Dedifferentiated amniotic fluid mesenchymal stem cell (primary cell): ENCODE measurements around the gene CLCF1.

Source experiments
- DNase-seq: peaks from one replicate; pipeline ENCODE4 v3.0.0-alpha.2; 2016; ENCODE audit errors: extremely low spot score

The CLCF1 gene

DNA sequence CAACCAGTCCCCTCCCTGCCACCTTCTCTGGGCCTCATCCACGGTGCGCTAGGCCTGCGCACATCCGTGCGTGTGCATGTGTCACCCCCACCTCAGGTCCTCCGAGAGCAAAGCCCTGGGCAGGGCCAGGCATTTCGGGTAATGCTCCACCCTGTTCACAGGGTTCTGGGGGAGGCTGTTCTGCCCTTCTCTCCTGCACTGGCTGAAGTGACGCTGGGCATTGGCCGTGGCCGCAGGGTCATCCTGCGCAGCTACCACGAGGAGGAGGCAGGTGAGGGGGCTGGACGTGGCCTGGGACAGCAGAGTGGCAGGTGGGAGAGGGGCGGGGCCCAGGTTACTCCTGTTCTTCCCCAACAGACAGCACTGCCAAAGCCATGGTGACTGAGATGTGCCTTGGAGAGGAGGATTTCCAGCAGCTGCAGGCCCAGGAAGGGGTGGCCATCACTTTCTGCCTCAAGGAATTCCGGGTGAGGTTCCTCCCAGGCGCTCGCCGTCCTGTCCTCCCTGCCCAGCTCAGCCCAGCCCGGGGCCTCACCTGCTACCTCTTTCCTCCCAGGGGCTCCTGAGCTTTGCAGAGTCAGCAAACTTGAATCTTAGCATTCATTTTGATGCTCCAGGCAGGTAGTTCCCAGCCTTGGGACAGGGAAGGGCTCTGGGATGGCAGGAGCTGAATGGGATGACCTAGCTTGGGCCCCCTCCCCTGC, 22.3 kb upstream of the CLCF1 start:
- DNase-seq, result no peak

DNA sequence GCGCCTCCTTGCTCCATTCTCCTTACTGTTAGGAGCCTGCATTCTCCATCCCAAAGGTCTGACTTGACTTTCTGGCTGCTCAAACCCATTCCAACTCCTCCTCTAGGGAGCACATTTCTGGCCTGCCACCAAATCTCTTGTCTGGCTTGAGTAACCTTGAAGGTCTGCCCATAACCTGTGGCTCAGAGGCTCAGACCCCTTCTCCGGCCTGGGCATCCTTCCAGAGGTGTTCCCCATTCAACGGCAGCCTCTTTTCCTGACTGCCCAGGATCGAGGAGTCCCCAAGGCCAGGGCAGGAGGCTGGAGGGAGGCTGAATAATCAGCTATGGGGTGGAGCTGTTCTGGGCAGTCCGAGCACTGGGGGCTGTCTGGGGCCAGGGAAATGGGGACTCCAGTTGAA, 20.6 kb upstream of the CLCF1 start:
- DNase-seq, result no peak

DNA sequence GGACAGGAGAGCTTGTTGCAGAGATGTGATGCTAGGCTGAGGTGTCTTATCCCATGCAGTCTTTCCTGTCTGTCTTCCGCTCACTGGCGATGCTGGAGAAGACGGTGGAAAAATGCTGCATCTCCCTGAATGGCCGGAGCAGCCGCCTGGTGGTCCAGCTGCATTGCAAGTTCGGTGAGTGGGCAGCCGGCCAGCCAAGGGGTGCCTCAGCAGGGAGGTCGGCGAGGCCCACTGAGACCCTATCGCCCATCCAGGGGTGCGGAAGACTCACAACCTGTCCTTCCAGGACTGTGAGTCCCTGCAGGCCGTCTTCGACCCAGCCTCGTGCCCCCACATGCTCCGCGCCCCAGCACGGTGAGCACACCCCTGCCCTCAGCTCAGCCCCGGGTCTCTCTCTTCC, 20.0 kb upstream of the CLCF1 start:
- no peak for DNase-seq

DNA sequence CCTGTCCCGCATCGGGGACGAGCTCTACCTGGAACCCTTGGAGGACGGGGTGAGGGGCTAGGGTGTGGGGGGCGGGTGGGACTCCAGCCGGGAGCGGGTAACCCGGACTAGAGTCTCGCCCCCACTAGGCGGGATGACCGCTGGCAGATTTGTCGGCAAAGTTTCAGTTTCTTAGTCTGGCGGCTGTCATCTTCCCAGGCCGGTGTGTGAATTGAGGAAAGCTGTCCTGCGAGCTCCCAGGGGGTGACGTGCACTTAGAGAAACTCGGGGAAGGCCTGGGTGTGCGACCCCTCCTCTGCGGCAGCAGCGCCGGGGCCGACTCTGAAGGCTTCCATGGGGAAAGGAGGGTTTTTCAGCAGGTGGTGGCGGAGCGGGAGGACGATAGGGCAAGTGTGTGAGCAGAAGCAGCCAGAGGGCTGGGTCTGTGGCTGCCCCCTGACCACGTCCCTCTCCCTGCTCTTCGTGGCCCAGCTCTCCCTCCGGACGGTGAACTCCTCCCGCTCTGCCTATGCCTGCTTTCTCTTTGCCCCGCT, 18.9 kb upstream of the CLCF1 start:
- no peak for DNase-seq

DNA sequence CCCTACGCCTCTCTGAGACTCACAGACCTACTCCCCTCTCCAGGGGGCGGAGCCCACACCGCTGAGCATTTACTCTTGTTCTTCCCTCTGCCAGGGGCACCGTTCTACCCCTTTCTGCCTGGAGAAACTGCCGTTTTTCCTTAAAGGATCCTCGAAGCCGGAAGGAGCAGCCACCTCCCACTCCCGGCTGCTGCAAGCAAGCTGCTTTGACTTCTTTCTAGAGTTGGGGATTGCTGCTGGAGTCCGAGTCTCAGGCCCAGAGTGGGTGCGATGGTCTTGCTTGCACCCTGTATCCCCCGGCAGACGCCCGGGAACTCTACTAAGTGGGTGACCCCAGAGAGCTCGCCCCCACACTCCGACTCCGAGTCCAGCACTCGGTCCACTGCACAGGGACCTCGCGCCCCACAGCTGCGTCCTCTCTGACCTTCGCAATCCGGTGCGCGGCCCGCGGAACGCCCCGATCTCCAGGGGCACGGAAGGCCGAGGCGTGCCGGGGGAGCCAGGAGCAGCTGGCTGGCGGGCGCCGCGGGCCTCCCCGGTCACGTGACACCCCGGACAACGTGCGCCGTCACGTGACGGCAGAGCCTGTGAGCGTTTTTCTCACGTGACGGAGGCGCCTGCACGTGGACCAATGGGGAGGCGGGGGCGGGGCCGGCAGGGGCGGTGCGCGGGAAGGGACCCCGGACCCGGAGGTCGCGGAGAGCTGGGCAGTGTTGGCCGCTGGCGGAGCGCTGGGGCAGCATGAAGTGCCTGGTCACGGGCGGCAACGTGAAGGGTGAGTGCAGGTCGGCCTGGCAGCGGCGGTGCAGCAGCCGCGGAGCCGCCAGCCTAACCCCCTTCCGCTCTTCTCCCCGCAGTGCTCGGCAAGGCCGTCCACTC, 18.1 kb upstream of the CLCF1 start, which contains the start of gene RAD9A:
RAD9A (plus strand) TSS at position 683 of the 879 bp plus-strand sequence; CDS start at position 742, 59 bp downstream.
- peak; percentile 79 for DNase-seq

DNA sequence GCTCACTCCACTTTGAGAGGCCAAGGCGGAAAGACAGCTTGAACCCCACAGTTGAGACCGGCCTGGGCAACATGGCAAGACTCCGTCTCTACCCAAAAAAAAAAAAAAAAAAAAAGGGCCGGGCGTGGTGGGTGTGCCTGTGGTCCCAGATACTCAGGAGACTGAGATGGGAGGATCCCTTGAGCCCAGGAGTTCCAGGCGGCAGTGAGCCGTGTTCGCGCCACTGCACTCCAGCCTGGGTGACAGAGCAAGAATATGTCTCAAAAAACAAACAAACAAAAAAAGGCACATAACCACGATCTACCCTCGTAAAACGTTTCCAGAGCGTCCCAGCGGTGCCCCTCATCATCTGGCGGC, 17.5 kb upstream of the CLCF1 start:
- DNase-seq, result no peak

DNA sequence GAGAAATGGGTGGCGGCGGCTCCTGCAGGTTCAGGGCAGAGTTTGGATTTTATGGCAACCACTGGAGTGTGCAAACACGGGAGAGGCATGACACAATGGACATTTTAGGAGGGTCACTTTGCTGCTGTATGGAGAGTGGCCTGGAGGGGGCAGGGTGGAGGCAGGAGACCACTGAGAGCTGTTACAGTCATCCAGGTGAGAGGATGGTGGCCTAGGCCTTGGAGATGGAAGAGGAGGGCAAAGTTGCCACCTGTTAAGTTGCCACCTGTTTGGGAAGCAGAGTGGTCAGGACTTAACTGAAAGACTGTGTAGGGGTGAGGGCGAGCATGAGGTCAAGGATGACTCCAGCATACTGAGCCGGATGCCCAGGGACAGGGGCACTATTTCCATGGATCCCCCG, 16.1 kb upstream of the CLCF1 start:
- DNase-seq, result no peak

DNA sequence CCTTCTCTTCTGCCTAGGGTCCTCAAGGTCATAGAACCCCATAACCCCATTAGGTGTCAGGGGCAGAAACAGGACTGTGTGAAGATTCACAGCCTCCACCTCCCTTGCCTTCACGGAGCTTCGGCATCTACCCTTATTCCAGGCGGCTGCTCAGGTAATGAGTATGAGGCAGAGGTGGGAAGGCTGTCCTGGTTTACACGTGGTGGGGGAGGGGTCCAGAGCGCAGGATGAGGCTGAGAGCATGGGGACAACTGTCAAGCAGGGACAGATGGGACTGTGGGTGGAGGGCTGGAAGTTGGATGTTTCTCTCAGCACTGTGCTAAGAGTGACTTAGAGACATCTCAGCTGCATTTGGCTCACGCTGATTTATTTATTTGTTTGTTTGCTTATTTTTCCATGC, 14.1 kb upstream of the CLCF1 start:
- DNase-seq, result no peak

DNA sequence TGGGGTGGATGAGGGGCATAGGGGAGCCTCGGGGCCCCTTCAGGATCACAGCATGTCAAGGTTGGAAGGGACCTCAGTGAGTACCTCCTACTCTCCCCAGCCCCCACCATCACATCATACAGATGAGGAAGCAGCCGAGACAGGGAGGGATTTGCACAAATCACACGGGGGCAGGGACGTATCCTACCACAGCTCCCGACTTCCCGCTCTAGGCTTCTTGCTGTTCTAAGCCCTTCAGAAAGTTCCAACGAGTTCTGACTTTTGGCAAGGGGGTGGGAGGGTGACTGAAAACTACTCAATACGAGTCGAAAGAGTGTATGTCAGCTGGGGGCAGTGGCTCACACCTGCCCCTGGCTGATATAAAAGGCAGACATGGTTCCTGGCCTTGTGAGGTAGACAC, 13.7 kb upstream of the CLCF1 start:
- no peak for DNase-seq

DNA sequence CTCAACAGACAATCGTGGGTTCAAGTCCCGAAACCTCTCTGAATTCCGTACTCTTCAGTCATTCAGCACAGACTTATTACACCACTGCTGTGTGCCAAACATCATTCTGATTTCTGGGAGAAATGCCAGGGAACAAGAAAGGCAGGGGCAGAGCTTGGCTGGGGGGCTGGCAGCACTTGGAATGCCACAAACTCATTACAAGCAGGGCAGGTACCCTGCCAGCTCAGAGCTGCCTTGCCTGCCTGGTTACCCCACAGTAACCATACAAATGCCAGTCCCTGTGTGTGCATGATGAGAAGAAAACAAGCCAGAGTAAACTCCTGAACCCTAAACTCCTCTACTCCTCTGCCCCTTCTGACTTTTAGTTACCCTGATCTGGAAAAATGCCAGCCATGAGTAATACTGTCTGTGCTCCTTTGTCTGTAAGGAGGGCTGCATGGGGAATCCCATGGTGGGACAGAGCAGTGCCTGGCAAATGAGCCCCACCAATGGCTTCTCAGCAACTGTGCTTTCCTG, 11.5 kb upstream of the CLCF1 start:
- DNase-seq, result no peak

DNA sequence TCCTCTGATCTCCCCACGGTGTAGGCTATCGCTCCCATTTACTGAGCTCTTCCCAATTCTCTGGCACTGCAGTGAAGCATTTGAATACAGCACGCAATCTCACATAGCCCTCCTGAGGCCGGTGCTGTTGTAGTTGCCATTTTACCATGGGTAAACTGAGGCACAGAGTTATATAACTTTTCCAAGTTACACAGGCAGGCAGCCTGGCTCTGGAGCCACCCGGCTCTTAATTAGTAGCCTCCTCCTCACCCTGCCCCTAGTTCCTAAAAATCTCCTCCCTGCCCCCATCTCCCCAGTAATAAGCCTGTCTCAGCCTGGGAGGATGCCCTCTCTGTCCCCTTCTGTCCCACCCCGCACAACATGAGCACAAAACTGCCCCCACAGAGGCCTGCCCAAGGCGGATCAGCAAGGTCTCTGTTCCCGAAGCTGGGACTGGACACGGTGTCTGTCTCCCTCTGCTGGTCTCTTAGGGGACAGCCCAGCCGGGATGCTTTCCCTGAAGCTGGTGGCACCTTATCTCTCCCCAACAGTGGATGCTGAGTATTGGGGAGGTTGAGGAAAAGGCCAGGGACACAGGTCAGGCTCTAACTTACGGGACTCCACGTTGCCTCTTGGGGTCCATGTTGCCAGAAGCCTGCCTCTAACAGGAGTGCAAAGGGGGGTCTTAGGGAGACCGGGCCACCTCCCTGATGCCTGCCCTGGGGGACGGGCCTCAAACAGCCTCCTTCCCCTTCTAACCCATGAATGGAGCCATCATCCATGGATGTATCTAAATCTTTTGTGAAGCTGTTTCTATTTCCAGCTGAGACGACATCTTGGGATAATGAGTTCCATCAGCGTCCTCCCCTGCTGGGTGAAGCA, 9.1 kb upstream of the CLCF1 start:
- peak; percentile 75 for DNase-seq

DNA sequence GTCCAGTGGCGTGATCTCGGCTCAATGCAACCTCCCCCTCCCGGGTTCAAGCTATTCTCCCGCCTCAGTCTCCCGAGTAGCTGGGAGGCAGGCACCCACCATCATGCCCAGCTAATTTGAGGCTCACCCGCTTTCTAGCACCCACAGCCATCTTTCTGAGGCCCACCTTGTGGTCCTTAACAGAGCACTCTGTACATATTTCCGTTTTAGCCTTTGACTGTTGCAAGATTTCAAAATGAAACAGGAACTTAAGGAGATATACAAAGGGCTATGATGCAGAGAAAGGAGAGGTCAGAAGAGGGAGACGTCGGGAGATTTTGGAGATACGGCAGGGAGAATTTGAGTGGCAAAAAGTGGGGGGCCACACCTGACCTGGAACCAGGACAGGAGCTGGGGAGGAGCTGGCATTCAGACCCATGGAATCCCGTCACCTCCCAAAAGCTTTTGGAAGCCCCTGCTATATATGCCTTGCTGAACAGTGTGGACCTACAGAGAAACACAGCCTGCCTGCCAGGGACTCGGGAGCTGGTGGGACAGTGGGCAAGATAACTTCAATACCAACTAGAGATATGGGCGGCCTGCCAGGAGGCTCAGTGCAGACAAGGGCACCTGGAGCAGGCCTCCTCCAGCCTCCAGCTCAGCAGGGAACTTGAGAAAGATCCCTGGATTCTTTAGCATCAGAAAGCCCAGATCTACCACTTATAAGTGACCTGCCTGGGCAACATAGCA, 8.0 kb upstream of the CLCF1 start:
- DNase-seq, result no peak

DNA sequence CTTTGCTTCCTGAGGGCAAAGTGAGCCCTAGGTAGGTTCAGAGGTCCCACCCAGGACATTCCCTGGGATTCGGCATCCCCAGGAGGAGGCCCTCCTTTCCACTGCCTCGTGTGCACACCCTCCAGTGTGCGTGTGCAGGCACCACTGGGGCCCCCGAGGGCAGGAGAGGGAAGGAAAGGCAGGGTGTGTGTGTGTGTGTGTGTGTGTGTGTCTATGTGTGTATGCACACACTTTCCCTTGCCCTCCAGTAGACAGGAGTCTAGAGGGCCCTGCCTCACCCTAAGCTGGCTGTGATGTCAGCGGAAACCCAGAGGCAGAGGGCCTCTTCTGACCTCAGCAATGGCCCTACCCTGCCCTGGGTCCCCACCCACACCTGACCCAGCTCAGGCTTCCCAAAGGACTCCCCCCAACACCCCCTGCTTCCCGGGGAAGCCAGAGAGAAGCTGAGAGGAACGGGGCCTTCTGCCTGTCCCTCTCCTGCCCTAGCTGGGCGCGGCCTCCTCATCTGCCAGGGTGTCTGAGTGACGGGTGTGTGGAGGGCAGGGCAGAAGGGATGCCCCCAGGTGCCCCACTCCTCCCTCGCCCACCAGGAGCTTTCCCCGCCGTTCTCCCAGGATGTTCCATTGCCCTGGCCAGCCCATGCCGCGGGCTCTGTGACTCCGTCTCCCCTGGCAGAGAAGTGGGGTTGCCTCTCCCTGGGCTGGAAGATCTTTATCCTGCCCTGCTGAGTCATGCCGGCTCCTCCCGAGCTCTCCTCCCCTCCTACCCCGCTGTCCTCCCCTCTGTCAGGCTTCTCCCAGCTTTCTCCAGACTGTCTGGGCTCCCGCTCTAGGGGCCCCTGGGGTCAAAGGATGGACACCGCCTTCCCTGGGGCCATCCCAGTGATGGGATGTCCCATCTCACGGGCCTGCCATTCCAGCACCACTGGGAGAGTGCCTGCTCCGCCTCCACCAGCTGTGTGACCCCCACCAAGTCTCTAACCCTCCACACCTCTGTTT, 6.0 kb upstream of the CLCF1 start:
- DNase-seq, result peak; percentile 59

DNA sequence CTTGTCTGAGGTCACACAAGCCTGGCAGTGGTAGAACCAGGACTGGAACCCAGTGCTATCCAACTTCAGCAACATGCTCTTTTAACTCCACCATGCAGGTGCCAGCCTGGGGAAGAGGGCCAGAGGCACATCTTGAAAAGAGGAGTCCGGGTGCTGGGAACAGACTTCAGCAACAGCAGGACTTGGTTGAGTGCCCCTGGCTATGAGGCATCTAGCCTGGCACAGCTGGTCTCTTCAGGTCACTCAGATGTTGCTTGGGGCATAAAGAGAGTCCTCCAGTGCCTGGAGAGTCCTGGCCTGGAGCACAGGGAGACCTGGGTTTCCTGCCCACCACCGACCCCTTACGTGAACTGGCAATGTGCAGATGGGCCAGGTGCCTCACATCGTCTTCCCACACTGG, 5.1 kb upstream of the CLCF1 start:
- DNase-seq, result no peak

DNA sequence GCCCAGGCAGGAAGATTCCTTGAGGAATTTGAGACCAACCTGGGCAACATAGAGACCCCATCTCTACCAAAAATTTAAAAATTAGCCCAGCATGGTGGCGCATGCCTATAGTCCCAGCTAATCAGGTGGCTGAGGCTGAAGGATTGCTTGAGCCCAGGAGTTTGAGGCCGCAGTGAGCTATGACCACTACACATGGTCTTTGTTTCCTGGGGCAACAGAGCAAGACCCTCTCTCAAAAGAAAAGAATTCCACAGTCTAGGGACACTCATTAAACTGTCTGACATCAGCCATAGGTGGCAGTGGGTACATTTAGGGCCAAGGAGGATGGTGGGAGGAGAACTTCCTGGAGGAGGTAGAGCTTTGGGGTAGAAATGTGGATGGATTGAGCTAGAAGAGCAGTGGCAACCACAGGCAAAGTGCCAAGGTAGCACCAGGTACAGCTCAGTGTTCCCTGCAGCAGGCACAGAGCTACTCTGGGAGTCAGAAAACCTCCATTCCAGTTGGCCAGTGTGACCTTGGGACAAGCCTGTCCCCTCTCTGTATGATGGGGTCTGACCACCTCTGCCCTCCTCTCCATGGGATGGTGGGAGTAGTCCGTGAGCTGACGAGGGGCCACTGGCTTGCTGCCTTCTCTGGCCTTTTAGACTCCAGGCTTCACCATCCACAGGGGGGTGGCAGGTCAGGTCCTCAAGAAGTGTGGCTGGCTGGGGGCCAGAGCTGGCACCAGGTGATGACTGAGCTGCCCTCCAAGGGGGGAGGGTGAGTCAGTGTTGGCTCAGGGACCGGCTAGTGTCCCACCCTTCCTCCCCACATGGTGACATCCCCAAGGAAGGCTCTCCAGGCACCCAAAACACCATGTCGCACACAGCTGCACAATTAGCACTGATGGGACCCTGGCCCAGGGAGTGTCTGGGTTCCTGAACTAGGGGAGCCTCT, 3.7 kb upstream of the CLCF1 start:
- no peak for DNase-seq

DNA sequence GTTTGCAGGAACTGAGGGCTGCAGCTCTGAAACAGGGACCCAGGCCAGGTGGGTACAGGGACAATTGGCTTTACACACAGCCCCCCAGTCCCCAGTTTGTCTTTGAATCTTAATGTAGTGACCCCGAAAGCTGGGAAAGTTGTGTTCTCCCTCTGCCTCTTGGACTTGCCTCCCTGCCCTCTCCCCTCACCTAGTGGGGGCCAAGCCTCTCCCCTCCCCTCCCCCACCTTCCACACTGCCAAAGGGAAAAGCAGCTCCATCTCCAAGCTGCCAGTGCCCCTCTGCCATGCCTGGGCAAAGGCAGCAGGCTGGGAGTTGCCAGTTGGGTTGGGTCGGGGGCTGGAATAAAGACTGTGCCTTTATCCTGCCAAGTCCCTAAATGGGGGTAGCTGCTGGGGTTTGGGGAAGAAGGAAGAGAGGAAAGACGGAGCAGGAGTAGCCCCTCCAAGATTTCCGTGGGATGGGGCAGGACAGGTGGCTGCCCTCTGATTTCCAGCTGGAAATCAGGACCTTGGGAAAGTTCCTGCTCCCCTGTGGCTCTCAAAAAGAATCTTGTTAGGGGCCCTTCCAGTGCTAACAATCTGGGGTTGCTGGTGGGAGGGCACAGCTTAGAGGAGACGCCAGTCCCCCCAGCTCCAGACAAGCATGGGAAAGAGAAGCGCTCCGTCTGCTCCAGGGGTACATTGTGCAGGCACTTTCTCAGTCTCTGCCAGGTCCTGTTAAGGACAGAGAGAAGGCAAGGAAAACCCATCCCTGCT, 2.8 kb upstream of the CLCF1 start:
- DNase-seq, result no peak

DNA sequence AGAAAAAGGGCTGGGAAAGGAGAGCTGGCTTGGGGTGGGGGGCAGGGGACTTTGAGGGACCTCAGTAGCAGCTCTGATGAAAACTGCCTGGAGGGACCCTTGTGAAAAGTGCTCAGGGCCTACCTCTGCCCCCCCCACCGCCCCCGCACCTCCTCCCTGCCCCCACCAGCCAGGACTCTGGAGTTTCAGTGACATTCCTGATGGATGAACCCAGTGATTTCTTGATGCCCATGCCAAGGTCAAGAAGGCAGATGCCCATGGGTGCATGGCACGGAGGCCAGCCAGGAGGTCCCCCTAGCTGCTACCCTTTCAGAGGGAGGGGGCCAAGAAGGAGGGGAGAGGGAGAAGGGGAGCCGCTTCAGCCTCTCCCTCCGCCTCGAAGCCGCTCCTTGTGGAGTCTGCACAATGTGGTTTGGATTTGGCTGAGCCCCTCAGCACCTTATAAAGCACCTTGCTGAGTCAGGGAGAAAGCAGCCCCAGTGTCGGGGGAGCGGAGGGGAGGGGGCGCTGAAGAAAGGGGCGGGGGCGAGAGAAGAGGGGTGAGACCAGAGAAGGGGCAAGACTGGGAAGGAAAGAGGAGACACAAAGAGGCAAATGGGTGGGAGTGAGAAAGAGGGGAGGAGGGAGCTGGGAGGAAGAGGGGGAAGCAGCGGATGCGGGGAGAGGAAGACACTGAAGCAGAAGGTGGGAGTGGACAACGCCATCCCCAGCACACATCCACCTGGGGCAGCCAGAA, 2.1 kb upstream of the CLCF1 start:
- no peak for DNase-seq
